Hematopoietic multipotent progenitor cell treated with erythropoietin and hydrocortisone succinate and interleukin-3 and kit ligand, for 15 days (in vitro differentiated cells): ENCODE data around the gene ARHGAP18.

Experiments
- DNase-seq: peaks from one replicate; pipeline ENCODE4 v3.0.0-alpha.2; 2015; ENCODE audit warnings: low spot score

ARHGAP18 gene

DNA sequence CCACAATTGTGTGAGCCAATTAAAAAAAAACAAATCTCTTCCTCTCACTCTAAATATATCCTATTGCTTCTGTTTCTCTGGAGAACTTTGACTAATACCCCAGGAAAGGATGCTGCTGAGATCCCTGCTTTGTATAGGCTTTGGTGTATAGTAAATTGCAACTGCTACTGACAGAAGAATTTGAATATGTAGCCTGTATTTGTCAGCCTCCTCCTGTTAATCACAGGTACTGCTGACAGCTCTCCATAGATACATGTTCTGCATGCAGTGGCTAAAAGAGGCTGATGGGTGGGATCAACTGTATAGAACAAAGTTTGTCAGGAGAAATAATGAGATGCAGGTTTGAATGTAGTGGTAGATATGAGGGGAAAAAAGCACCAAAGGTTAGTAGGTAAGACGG, 95.0 kb downstream of the ARHGAP18 start:
- no peak for DNase-seq

- no peak for DNase-seq
Observed at GRCh38 chr6:129614464-129614863, 95.5 kb downstream of the ARHGAP18 start.

DNA sequence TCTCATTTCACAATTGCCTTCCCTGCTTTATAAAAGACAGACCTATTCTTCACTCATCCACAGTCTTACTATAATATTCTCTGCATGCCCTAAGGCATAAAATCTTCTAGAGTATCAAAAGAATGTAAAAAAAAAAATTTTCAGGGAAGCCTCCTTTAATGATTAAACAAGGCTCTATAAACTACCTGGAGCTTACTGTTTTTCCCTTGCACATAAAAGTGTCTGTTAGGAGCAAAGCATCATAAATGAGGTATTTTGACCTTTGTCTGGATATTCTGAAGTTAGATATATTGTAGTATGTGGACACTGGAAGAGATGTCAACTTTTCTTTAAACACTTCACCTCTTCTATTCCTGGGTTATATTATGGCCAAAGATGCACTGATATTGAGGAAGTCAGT, 97.5 kb downstream of the ARHGAP18 start:
- no peak for DNase-seq

DNA sequence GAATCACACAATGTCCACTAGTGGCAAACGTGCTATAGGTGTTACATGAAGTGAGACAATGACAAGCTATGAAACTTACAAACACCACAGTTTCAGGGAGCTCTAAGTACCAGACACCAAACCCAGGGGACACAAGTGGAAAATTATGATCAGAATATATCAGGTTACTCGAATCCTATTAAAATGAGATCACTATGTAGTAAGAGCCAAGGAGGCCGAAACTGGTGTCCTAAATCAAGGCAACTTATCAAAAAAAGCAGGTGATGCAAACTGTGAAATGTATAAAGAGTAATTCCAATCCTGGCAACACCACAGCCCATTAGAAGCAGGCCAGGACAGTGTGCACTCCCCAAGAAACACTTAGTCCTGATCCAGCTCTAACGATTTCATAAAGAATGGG, 100.3 kb downstream of the ARHGAP18 start:
- DNase-seq, result no peak

- DNase-seq, result no peak
Observed at GRCh38 chr6:129608886-129609537, 101.0 kb downstream of the ARHGAP18 start.

DNA sequence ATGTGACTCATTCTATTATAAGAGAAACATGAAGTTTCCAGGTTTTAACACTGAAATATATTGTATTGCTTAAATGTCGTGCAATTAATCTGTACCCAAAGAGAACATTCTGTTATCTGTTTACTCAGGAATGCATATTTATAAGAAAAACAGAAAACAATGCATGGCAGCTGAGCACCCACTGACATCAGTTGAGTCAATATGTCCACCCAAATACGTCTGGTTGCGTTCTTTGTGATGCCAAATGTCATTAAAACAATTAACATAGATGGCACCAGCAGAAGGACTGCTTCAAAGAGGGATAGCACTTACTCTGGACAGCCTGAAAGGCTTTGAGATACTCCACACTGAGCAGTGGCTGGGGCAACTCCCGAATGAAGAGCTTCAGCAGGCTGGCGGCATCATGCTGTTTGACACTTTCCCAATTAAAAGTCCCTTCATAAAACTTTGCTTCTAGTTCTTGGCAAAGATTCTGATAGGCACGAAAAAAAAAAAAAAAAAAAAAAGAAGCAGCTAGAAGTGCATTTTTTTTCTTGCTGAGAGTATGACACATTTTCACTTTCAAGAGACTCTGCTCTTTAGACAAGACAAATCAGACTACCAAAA, 102.3 kb downstream of the ARHGAP18 start:
- no peak for DNase-seq

DNA sequence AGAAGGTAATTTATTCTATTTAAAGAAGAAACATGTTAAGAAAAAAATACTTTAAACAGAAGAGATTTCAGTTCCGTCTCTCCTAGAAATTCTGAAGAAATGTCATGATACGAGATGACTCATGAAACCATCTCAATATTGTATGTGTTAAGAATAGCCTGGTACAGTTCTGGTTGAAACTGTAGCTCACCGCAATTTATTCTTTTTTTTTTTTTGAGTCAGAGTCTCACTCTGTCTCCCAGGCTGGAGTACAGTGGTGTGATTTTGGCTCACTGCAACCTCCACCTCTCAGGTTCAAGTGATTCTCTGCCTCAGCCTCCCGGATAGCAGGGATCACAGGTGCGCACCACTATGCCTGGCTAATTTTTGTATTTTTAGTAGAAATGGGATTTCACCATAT, 103.3 kb downstream of the ARHGAP18 start:
- DNase-seq, result no peak

GRCh38 chr6:129605967-129606366, 104.0 kb downstream of the ARHGAP18 start:
- DNase-seq, result no peak

GRCh38 chr6:129605095-129605494, 104.9 kb downstream of the ARHGAP18 start:
- DNase-seq, result no peak

- no peak for DNase-seq
Observed at GRCh38 chr6:129604321-129604720, 105.7 kb downstream of the ARHGAP18 start.

- DNase-seq, result no peak
Observed at GRCh38 chr6:129603741-129604140, 106.2 kb downstream of the ARHGAP18 start.

DNA sequence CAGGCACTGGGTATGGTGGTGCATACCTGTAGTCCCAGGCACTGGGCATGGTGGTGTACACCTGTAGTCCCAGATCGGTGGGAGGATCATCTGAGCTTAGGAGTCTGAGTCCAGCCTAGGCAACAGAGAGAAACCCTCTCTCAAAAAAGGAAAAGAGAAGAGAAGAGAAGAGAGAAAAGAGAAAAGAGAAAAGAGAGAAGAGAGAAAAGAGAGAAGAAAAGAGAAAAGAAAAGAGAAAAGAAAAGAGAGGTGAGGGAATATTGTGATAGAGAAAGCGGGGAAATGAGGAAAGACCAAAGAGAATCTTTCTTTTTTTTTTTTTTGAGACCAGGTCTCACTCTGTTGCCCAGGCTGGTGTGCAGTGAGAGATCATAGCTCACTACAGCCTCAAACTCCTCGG, 108.7 kb downstream of the ARHGAP18 start:
- no peak for DNase-seq

- DNase-seq, result no peak
Observed at GRCh38 chr6:129599467-129599866, 110.5 kb downstream of the ARHGAP18 start.

GRCh38 chr6:129598244-129599187, 111.5 kb downstream of the ARHGAP18 start:
- peak; percentile 71 for DNase-seq

- no peak for DNase-seq
Observed at GRCh38 chr6:129597023-129597713, 112.8 kb downstream of the ARHGAP18 start.

DNA sequence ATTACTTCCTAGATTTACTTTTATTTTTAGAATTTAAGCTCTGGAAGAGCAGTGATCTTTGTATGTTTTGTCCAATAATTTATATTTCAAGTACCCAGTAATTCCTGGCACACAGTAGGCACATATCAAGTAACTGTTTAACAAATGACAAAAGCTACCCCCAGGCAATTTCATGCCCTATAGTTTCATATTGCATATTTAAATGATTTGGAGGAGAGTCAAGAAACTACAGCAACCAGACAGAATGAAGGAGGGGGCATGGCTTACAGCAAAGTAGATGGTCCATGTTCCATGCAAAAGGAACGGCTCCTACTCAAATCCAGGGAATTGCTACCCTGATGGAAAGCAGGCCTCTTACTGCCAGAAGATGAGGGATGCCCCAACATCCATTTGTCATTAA, 113.5 kb downstream of the ARHGAP18 start:
- no peak for DNase-seq

DNA sequence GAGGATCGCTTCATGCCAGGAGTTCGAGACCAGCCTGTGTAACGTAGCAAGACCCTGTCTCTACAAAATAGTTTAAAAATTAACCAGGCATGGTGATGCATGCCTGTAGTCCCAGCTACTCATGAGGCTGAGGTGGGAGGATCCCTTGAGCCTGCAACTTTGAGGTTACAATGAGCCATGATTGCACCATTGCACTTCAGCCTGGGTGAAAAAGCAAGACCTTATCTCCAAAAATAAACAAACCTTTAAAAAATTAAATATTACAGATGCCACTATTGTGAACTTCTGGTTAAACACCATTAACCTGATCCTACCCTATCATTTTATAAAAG, 116.8 kb downstream of the ARHGAP18 start:
- no peak for DNase-seq

GRCh38 chr6:129592516-129593232, 117.3 kb downstream of the ARHGAP18 start:
- no peak for DNase-seq

- no peak for DNase-seq
Observed at GRCh38 chr6:129590408-129591022, 119.5 kb downstream of the ARHGAP18 start.

DNA sequence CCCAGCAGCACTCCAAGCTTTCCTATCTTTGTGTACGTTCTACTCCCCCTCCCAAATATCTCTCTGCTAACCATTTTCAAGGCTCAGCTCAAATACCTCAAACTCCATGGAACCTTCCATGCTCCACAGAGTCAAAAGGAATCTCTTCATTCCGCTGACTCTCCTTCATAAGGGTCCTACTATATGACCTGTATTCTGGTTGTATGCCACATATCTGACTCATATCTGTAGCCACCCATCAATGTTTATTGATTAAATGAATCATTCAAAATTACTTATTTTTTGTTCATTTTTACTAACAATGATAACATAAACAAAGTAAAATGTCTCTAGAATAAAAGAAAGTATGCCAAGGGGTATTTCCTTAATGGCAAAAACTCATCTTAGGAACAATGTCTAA, 123.2 kb downstream of the ARHGAP18 start:
- no peak for DNase-seq

- no peak for DNase-seq
Observed at GRCh38 chr6:129583866-129584265, 126.1 kb downstream of the ARHGAP18 start.
